Measurements from ENCODE around the gene ALDH3B2. TPM values are rescaled to one million over a fixed set of nuclear protein-coding genes. Genes with fewer than 3 reads are reported as not detected.

ALDH3B2 gene
- total RNA-seq, 1 donor from 2014 or later = 0.67 TPM

- Mint-ChIP-seq H3K9me3 (ENCODE audit: low read depth) (no peaks in the 10 kb centered on the region), H3K4me3 (ENCODE audit: low read depth) (no peak overlapping the region), H3K27me3 (no peaks in the 10 kb centered on the region), H3K36me3 (ENCODE audit: insufficient read depth) (no peaks in the 10 kb centered on the region), H3K27ac (peak overlapping the region; percentile 71), H3K4me1 (ENCODE audit: low read depth) (peaks cover 6% of the 10 kb centered on the region)
- no peak for DNase-seq (ENCODE audit: low spot score, unreplicated experiment)
- no peak for TF ChIP-seq CTCF (IDR thresholded peaks at IDR 0.05; ENCODE audit: unreplicated experiment)
Observed at GRCh38 chr11:67646535-67647336, 27.7 kb downstream of the ALDH3B2 start.

- H3K27me3 Mint-ChIP-seq = no peaks in the 10 kb centered on the region
- peaks cover 6% of the 10 kb centered on the region for H3K4me1 Mint-ChIP-seq (ENCODE audit: low read depth)
- H3K27ac Mint-ChIP-seq = no peak overlapping the region
- no peak for DNase-seq (ENCODE audit: low spot score, unreplicated experiment)
- no peak for TF ChIP-seq CTCF (IDR thresholded peaks at IDR 0.05; ENCODE audit: unreplicated experiment)
- H3K9me3 Mint-ChIP-seq (ENCODE audit: low read depth) = no peaks in the 10 kb centered on the region
- no peak overlapping the region for H3K4me3 Mint-ChIP-seq (ENCODE audit: low read depth)
- H3K36me3 Mint-ChIP-seq (ENCODE audit: insufficient read depth) = no peaks in the 10 kb centered on the region
Observed at GRCh38 chr11:67645521-67646461, 28.6 kb downstream of the ALDH3B2 start.

- Mint-ChIP-seq H3K36me3 (ENCODE audit: insufficient read depth) (no peaks in the 10 kb centered on the region), H3K4me1 (ENCODE audit: low read depth) (no peaks in the 10 kb centered on the region), H3K27ac (no peak overlapping the region), H3K9me3 (ENCODE audit: low read depth) (no peaks in the 10 kb centered on the region), H3K4me3 (ENCODE audit: low read depth) (no peak overlapping the region), H3K27me3 (peaks cover 4% of the 10 kb centered on the region)
- TF ChIP-seq CTCF (IDR thresholded peaks at IDR 0.05; ENCODE audit: unreplicated experiment) = no peak
- DNase-seq (ENCODE audit: low spot score, unreplicated experiment) = no peak
Observed at GRCh38 chr11:67644472-67645418, 29.7 kb downstream of the ALDH3B2 start.

DNA sequence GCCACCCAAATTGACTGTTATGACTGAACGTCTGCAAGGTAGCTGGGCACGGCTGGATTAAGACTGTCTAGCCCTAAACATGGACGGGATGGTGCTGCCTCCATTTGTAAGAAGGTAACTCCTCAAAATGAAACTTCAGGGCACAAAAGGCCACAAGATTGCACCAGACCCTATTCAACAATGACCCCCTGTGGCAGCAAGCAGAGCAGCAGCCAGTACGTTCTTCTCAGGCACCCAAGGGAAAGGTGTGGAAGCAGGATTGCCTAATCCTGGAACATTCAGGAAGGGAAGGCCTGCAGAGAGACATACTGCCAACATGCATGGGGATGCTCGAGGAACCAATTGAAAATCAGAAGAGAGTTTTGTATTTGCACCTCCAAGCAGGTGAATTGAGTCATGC, 30.4 kb downstream of the ALDH3B2 start:
- no peak overlapping the region for H3K4me3 Mint-ChIP-seq (ENCODE audit: low read depth)
- no peak for DNase-seq (ENCODE audit: low spot score, unreplicated experiment)
- H3K36me3 Mint-ChIP-seq (ENCODE audit: insufficient read depth) = no peaks in the 10 kb centered on the region
- no peaks in the 10 kb centered on the region for H3K9me3 Mint-ChIP-seq (ENCODE audit: low read depth)
- peaks cover 4% of the 10 kb centered on the region for H3K27me3 Mint-ChIP-seq
- no peak overlapping the region for H3K27ac Mint-ChIP-seq
- no peaks in the 10 kb centered on the region for H3K4me1 Mint-ChIP-seq (ENCODE audit: low read depth)
- TF ChIP-seq CTCF (IDR thresholded peaks at IDR 0.05; ENCODE audit: unreplicated experiment) = peak; percentile 36

Measured in progenitor cell of endocrine pancreas (in vitro differentiated cells).